GM18519 (cell line): Measurements from ENCODE around the gene SLC18A3.

ENCODE experiments used
- ATAC-seq: cut with Tn5 transposase; IDR thresholded peaks from one replicate; pipeline ENCODE4 v1.9.1; 2021; ENCODE audit warnings: mild to moderate bottlenecking, moderate library complexity; ENCODE audit not compliant: unreplicated experiment, low FRiP score

Gene SLC18A3

GRCh38 chr10:49610458-49611165 lies 502 bp downstream of the SLC18A3 start:
- no peak for ATAC-seq

GRCh38 chr10:49611166-49611815 lies 1.2 kb downstream of the SLC18A3 start:
- ATAC-seq, result no peak

GRCh38 chr10:49611816-49612512 lies 1.9 kb downstream of the SLC18A3 start:
- ATAC-seq, result no peak

- ATAC-seq, result no peak
These were observed 2.5 kb downstream of the SLC18A3 start for GRCh38 chr10:49612513-49613164.

- no peak for ATAC-seq
These were observed 3.2 kb downstream of the SLC18A3 start for GRCh38 chr10:49613165-49613881.

- ATAC-seq, result no peak
These were observed 3.8 kb downstream of the SLC18A3 start, which contains the start of gene CHAT for GRCh38 chr10:49613882-49614241. Gene CHAT (plus strand): TSS chr10:49614037. CDS start chr10:49614190, 153 bp downstream.

GRCh38 chr10:49614242-49615198 lies 4.4 kb downstream of the SLC18A3 start:
- no peak for ATAC-seq

GRCh38 chr10:49615213-49615612 lies 5.1 kb downstream of the SLC18A3 start:
- ATAC-seq, result no peak

GRCh38 chr10:49615721-49616120 lies 5.6 kb downstream of the SLC18A3 start:
- no peak for ATAC-seq

- no peak for ATAC-seq
These were observed 6.5 kb downstream of the SLC18A3 start for GRCh38 chr10:49616421-49617101.

- ATAC-seq, result no peak
These were observed 7.3 kb downstream of the SLC18A3 start for GRCh38 chr10:49617121-49618020.

- no peak for ATAC-seq
These were observed 8.7 kb downstream of the SLC18A3 start for GRCh38 chr10:49618821-49619220.

GRCh38 chr10:49619613-49620012 lies 9.5 kb downstream of the SLC18A3 start:
- ATAC-seq, result no peak

GRCh38 chr10:49620286-49620810 lies 10.2 kb downstream of the SLC18A3 start:
- no peak for ATAC-seq

- no peak for ATAC-seq
These were observed 10.8 kb downstream of the SLC18A3 start for GRCh38 chr10:49620841-49621378.

- no peak for ATAC-seq
These were observed 11.5 kb downstream of the SLC18A3 start for GRCh38 chr10:49621561-49621960.
